HCT116 (cell line): ENCODE data around the gene ASIC1. TPM values are rescaled to one million over a fixed set of nuclear protein-coding genes. Genes with fewer than 3 reads are reported as not detected.

ENCODE experiments used
- ATAC-seq: fragments of 200-7000 bp; cut with Tn5 transposase; 2 replicates; pipeline ENCODE4 v1.9.1; 2020; ENCODE audit warnings: mild to moderate bottlenecking, moderate library complexity
- BruUV-seq: library from RNA; stranded (reverse); fragments of 400-500 nt; replicated peaks from 2 replicates; lab custom pipeline; 2021; lab: Mats Ljungman, UMichigan
- CTCF ChIA-PET: fragments of 300-600 bp; sonication (Branson Sonifier 250); formaldehyde crosslinking; loops from one replicate; lab custom pipeline; 2021; ENCODE audit warnings: antibody characterized with exemption; lab: Charles Lee
- POLR2A ChIA-PET: fragments of 300-600, 350-600 bp; sonication (Branson Sonifier 250); formaldehyde crosslinking; loops from one replicate; lab custom pipeline; 2021; ENCODE audit warnings: antibody characterized with exemption; lab: Charles Lee
- RAD21 ChIA-PET, 2 experiments: fragments of 300-600 bp; sonication (Branson Sonifier 250); formaldehyde crosslinking; loops; one replicate each; lab custom pipeline; 2023; ENCODE audit warnings: low total read pairs in 2 of 2; ENCODE audit not compliant: uncharacterized antibody in 2 of 2, unreplicated experiment in 2 of 2, low non-redundant PET in 1 of 2; lab: Charles Lee
- DNase-seq: peaks from one replicate; pipeline ENCODE4 v3.0.0-alpha.2; 2010; ENCODE audit warnings: low read depth, low spot score
- H2AFZ ChIP-seq: fragments of 200-600 bp; shearing (Covaris generic), sonication (generic); 2 replicates; pipeline ENCODE4 v1.6.1; 2017; ENCODE audit warnings: low read depth, mixed run types, mixed read lengths, antibody characterized with exemption, low read length; ENCODE audit not compliant: poor library complexity, severe bottlenecking
- H3K27ac ChIP-seq: 2 replicates; pipeline ENCODE4 v1.5.1; 2012; ENCODE audit warnings: low read depth, low read length
- H3K27me3 ChIP-seq: fragments of 200-600 bp; sonication (generic); 2 replicates; pipeline ENCODE4 v1.6.1; 2016; ENCODE audit warnings: mixed run types, low read length, mixed read lengths; ENCODE audit not compliant: insufficient read depth
- H3K36me3 ChIP-seq, 2 experiments: fragments of 200-500 bp in 1 of 2; fragments of 200-600 bp in 1 of 2; sonication (Bioruptor generic) in 1 of 2; sonication (generic) in 1 of 2; 2 replicates each; pipeline versions ENCODE4 v1.5.1 to v1.6.1; 2014 to 2016; ENCODE audit warnings: low read length in 2 of 2, inconsistent platforms in 1 of 2, mixed read lengths in 1 of 2, mixed run types in 1 of 2; ENCODE audit not compliant: insufficient read depth in 2 of 2, control insufficient read depth in 1 of 2
- H3K4me1 ChIP-seq, 2 experiments: fragments of 200-600 bp in 1 of 2; sonication (generic) in 1 of 2; 2 replicates each; pipeline versions ENCODE4 v1.5.1 to v1.6.1; 2012 to 2017; ENCODE audit warnings: low read length in 2 of 2, inconsistent platforms in 1 of 2, mild to moderate bottlenecking in 1 of 2, mixed read lengths in 1 of 2, mixed run types in 1 of 2, moderate library complexity in 1 of 2; ENCODE audit not compliant: insufficient read depth in 2 of 2, control insufficient read depth in 1 of 2
- H3K4me2 ChIP-seq: fragments of 200-600 bp; sonication (generic); 2 replicates; pipeline ENCODE4 v1.6.1; 2017; ENCODE audit warnings: mixed run types, low read length, mixed read lengths
- H3K4me3 ChIP-seq, 2 experiments: fragments of 200-600 bp in 1 of 2; sonication (generic) in 1 of 2; replicated peaks in 1 of 2; 2 replicates each; pipeline ENCODE4 v1.5.1; 2011 to 2016; ENCODE audit warnings: low read length in 2 of 2, control low read depth in 1 of 2, low read depth in 1 of 2, mild to moderate bottlenecking in 1 of 2, mixed read lengths in 1 of 2, mixed run types in 1 of 2
- H3K79me2 ChIP-seq: fragments of 200-600 bp; sonication (generic); 2 replicates; pipeline ENCODE4 v1.6.1; 2017; ENCODE audit warnings: mild to moderate bottlenecking, mixed run types, low read length, moderate library complexity, mixed read lengths; ENCODE audit not compliant: insufficient read depth
- H3K9ac ChIP-seq: fragments of 200-600 bp; sonication (generic); 2 replicates; pipeline ENCODE4 v1.6.1; 2016; ENCODE audit warnings: low read length, mixed read lengths
- H3K9me2 ChIP-seq: fragments of 200-600 bp; sonication (generic), shearing (Covaris generic); 2 replicates; pipeline ENCODE4 v1.6.1; 2017; ENCODE audit warnings: mixed run types, mild to moderate bottlenecking, moderate library complexity; ENCODE audit not compliant: insufficient read depth
- H3K9me3 ChIP-seq, 2 experiments: fragments of 200-500 bp in 1 of 2; fragments of 200-600 bp in 1 of 2; sonication (Bioruptor generic) in 1 of 2; sonication (generic) in 1 of 2; 2 replicates each; pipeline ENCODE4 v1.6.1; 2014 to 2017; ENCODE audit warnings: low read length in 2 of 2, mixed read lengths in 2 of 2, inconsistent platforms in 1 of 2, low read depth in 1 of 2, mild to moderate bottlenecking in 1 of 2, mixed run types in 1 of 2, moderate library complexity in 1 of 2; ENCODE audit not compliant: control insufficient read depth in 1 of 2, insufficient read depth in 1 of 2
- H4K20me1 ChIP-seq: fragments of 200-600 bp; sonication (generic), shearing (Covaris generic); 2 replicates; pipeline ENCODE4 v1.6.1; 2017; ENCODE audit warnings: mixed run types, mild to moderate bottlenecking, moderate library complexity; ENCODE audit not compliant: insufficient read depth
- REST ChIP-seq: IDR thresholded peaks from 2 replicates; pipeline ENCODE4 v1.6.1; 2012; ENCODE audit warnings: low read depth
- YY1 ChIP-seq: IDR thresholded peaks from 2 replicates; pipeline ENCODE4 v1.6.1; 2011; ENCODE audit warnings: low read length, low read depth, moderate library complexity, mild to moderate bottlenecking; ENCODE audit not compliant: insufficient replicate concordance; ENCODE audit errors: extremely low read depth
- intact Hi-C: fragments of 100-400 bp; cut with micrococcal nuclease; formaldehyde crosslinking; loops from 2 replicates; pipeline ENCODE4 v1.10.0; 2022
- total RNA-seq: library from RNA; stranded (reverse); gene quantifications from one replicate; pipeline ENCODE4 v1.2.1, GENCODE V29; 2021; ENCODE audit not compliant: unreplicated experiment

ASIC1 gene
- total RNA-seq, 1 experiment from 2014 or later: 28.9 TPM

GRCh38 chr12:50102131-50102531 lies 44.7 kb downstream of the ASIC1 start:
- POLR2A ChIA-PET: interaction anchor here (2.2 kb wide), 1 partner anchor 10 kb away, joined by 7 read pairs; the partner anchor contains the start of gene COX14

More at GRCh38 chr12:50102131-50102531, 44.7 kb downstream of the ASIC1 start:
- intact Hi-C loops: no loop called here
- Histone ChIP-seq H3K9me3 (no peaks in the 10 kb centered on the region), H4K20me1 (no peaks in the 10 kb centered on the region), H3K36me3 (peaks cover 22% of the 10 kb centered on the region in 2 experiments; a peak in 3 of 4 replicates), H3K9me2 (no peaks in the 10 kb centered on the region), H3K4me3 (no peak overlapping the region), H3K27me3 (no peaks in the 10 kb centered on the region), H3K4me1 (peaks cover 10 to 13% of the 10 kb centered on the region in 2 experiments), H3K9ac (no peak overlapping the region), H3K27ac (no peak overlapping the region), H3K79me2 (no peaks in the 10 kb centered on the region), H2AFZ (no peak overlapping the region), H3K4me2 (no peak overlapping the region)
- no TSS peak for BruUV-seq
- ChIA-PET CTCF (interaction anchor here (1.8 to 2.7 kb wide), 3 partner anchors 9 to 74 kb away, joined by 4 to 24 read pairs (median 11); partner anchors contain the start of gene COX14), RAD21 (no interaction called here)
- no peak for DNase-seq
- TF ChIP-seq YY1 (no peak), REST (no peak)
- no peak for ATAC-seq
